Neural progenitor cell (in vitro differentiated cells): Measurements from ENCODE around the gene ARFGAP3. TPM values are rescaled to one million over a fixed set of nuclear protein-coding genes. Genes with fewer than 3 reads are reported as not detected.
"Not testable (repeated sequence)": the region's sequence is repeated elsewhere in the genome, so short reads cannot be mapped to it uniquely, and the experiment has no call there.

Experiments
- DNase-seq: peaks from one replicate; pipeline ENCODE4 v3.0.0-alpha.2; 2016; ENCODE audit warnings: low spot score
- H2AFZ ChIP-seq: fragments of 200-600 bp; sonication (generic); replicated peaks from 2 replicates; pipeline ENCODE4 v1.6.1; 2016; ENCODE audit warnings: antibody characterized with exemption
- H3F3A ChIP-seq: fragments of 200-600 bp; sonication (generic); 2 replicates; pipeline ENCODE4 v1.6.1; 2016; ENCODE audit warnings: antibody characterized with exemption, low read depth
- H3K27ac ChIP-seq: fragments of 200-600 bp; sonication (generic); 2 replicates; pipeline ENCODE4 v1.5.1; 2016; ENCODE audit warnings: mild to moderate bottlenecking
- H3K27me3 ChIP-seq: fragments of 200-600 bp; sonication (generic); 2 replicates; pipeline ENCODE4 v1.6.1; 2016; ENCODE audit warnings: mild to moderate bottlenecking, moderate library complexity
- H3K36me3 ChIP-seq: fragments of 200-600 bp; sonication (generic); 2 replicates; pipeline ENCODE4 v1.5.1; 2016
- H3K4me1 ChIP-seq: fragments of 200-600 bp; sonication (generic); 2 replicates; pipeline ENCODE4 v1.6.1; 2016; ENCODE audit warnings: mixed run types
- H3K4me2 ChIP-seq: fragments of 200-600 bp; sonication (generic); 2 replicates; pipeline ENCODE4 v1.6.1; 2016
- H3K4me3 ChIP-seq: fragments of 200-600 bp; sonication (generic); 2 replicates; pipeline ENCODE4 v1.5.1; 2016
- H3K79me2 ChIP-seq: fragments of 200-600 bp; sonication (generic); 2 replicates; pipeline ENCODE4 v1.6.1; 2016; ENCODE audit warnings: low read depth
- H3K9ac ChIP-seq: fragments of 200-600 bp; sonication (generic); 2 replicates; pipeline ENCODE4 v1.6.1; 2016
- H3K9me3 ChIP-seq: fragments of 200-600 bp; sonication (generic); 2 replicates; pipeline ENCODE4 v1.5.1; 2016; ENCODE audit warnings: low read depth
- H4K20me1 ChIP-seq: fragments of 200-600 bp; sonication (generic); 2 replicates; pipeline ENCODE4 v1.6.1; 2016; ENCODE audit warnings: low read depth
- H3K27ac Mint-ChIP-seq: 3 replicates; pipeline ENCODE4 v1.8.0; 2021; ENCODE audit warnings: mixed read lengths
- H3K27me3 Mint-ChIP-seq: 2 replicates; pipeline ENCODE4 v1.8.0; 2022; ENCODE audit warnings: low read depth, mild to moderate bottlenecking, inconsistent platforms, moderate library complexity, mixed read lengths; ENCODE audit not compliant: insufficient read depth
- H3K36me3 Mint-ChIP-seq: 3 replicates; pipeline ENCODE4 v1.8.0; 2021; ENCODE audit warnings: mixed read lengths
- H3K4me1 Mint-ChIP-seq: 3 replicates; pipeline ENCODE4 v1.8.0; 2021; ENCODE audit warnings: mixed read lengths
- H3K4me3 Mint-ChIP-seq: 3 replicates; pipeline ENCODE4 v1.8.0; 2021; ENCODE audit warnings: mild to moderate bottlenecking, moderate library complexity, mixed read lengths
- H3K9me3 Mint-ChIP-seq: 3 replicates; pipeline ENCODE4 v1.8.0; 2020; ENCODE audit warnings: mixed read lengths
- CTCF ChIP-seq: fragments of 200-600 bp; sonication (generic); IDR thresholded peaks from 2 replicates; pipeline ENCODE4 v1.5.1; 2017; ENCODE audit warnings: antibody characterized with exemption, mild to moderate bottlenecking
- EZH2 ChIP-seq: fragments of 200-600 bp; sonication (generic); IDR thresholded peaks from 2 replicates; pipeline ENCODE4 v1.6.1; 2017; ENCODE audit warnings: antibody characterized with exemption, mild to moderate bottlenecking, moderate library complexity
- EZH2phosphoT487 ChIP-seq: fragments of 200-600 bp; sonication (generic); IDR thresholded peaks from 2 replicates; pipeline ENCODE4 v1.6.1; 2017; ENCODE audit warnings: antibody characterized with exemption
- total RNA-seq: library from RNA; depleted of rRNA; stranded (reverse); fragments of >200 nt; gene quantifications from 2 replicates; pipeline ENCODE4 v1.2.3, GENCODE V29; 2015; ENCODE audit warnings: low replicate concordance

The ARFGAP3 gene
- total RNA-seq, 1 donor from 2014 or later = 53.9 TPM

- Histone ChIP-seq H3K36me3 (no peaks in the 10 kb centered on the region), H3K4me2 (no peak overlapping the region), H2AFZ (no peak overlapping the region), H4K20me1 (no peaks in the 10 kb centered on the region), H3K9me3 (no peaks in the 10 kb centered on the region), H3K27me3 (no peaks in the 10 kb centered on the region), H3K79me2 (no peaks in the 10 kb centered on the region), H3K4me3 (no peak overlapping the region), H3K4me1 (no peaks in the 10 kb centered on the region), H3K27ac (no peak overlapping the region), H3K9ac (no peak overlapping the region), H3F3A (no peaks in the 10 kb centered on the region)
- peaks cover 1% of the 10 kb centered on the region for H3K4me1 Mint-ChIP-seq
- peaks cover 2% of the 10 kb centered on the region for H3K27me3 Mint-ChIP-seq
- H3K4me3 Mint-ChIP-seq = no peak overlapping the region
- no peaks in the 10 kb centered on the region for H3K9me3 Mint-ChIP-seq
- no peak overlapping the region for H3K27ac Mint-ChIP-seq
- no peak for DNase-seq
- no peaks in the 10 kb centered on the region for H3K36me3 Mint-ChIP-seq
- TF ChIP-seq EZH2 (no peak), EZH2phosphoT487 (no peak), CTCF (no peak)
These were observed 70.3 kb downstream of the ARFGAP3 start for GRCh38 chr22:42786606-42787356.

- TF ChIP-seq CTCF (no peak), EZH2phosphoT487 (no peak), EZH2 (no peak)
- peaks cover 2% of the 10 kb centered on the region for H3K4me1 Mint-ChIP-seq
- no peaks in the 10 kb centered on the region for H4K20me1 ChIP-seq
- H3K79me2 ChIP-seq = no peaks in the 10 kb centered on the region
- no peak overlapping the region for H3K4me2 ChIP-seq
- no peak overlapping the region for H2AFZ ChIP-seq
- H3K4me1 ChIP-seq = no peaks in the 10 kb centered on the region
- H3K4me3 Mint-ChIP-seq = no peak overlapping the region
- no peaks in the 10 kb centered on the region for H3K36me3 Mint-ChIP-seq
- H3K9me3 ChIP-seq = no peaks in the 10 kb centered on the region
- H3K9me3 Mint-ChIP-seq = no peaks in the 10 kb centered on the region
- no peaks in the 10 kb centered on the region for H3K27me3 Mint-ChIP-seq
- no peak overlapping the region for H3K27ac ChIP-seq
- DNase-seq = no peak
- no peaks in the 10 kb centered on the region for H3K27me3 ChIP-seq
- H3K27ac Mint-ChIP-seq = no peak overlapping the region
- no peak overlapping the region for H3K4me3 ChIP-seq
- no peaks in the 10 kb centered on the region for H3F3A ChIP-seq
- no peaks in the 10 kb centered on the region for H3K36me3 ChIP-seq
- H3K9ac ChIP-seq = no peak overlapping the region
These were observed 71.2 kb downstream of the ARFGAP3 start for GRCh38 chr22:42785706-42786499.

- not testable (repeated sequence) for H3K4me3 ChIP-seq, H3K4me1 ChIP-seq, H3K27me3 Mint-ChIP-seq, H3K4me3 Mint-ChIP-seq, H3K4me2 ChIP-seq, H3K79me2 ChIP-seq, H2AFZ ChIP-seq, H3K9me3 Mint-ChIP-seq, H4K20me1 ChIP-seq, H3K9ac ChIP-seq, DNase-seq, H3K27ac ChIP-seq, H3K27me3 ChIP-seq, H3K4me1 Mint-ChIP-seq, H3K36me3 Mint-ChIP-seq, H3K9me3 ChIP-seq, H3K27ac Mint-ChIP-seq, H3F3A ChIP-seq, H3K36me3 ChIP-seq
These were observed 74.8 kb downstream of the ARFGAP3 start for GRCh38 chr22:42782306-42782705.

- no peaks in the 10 kb centered on the region for H3K9me3 Mint-ChIP-seq
- Histone ChIP-seq H3K4me2 (no peak overlapping the region), H3K27me3 (no peaks in the 10 kb centered on the region), H3K9ac (no peak overlapping the region), H3K27ac (no peak overlapping the region), H3K4me1 (peaks cover 2% of the 10 kb centered on the region), H4K20me1 (no peaks in the 10 kb centered on the region), H3K36me3 (no peaks in the 10 kb centered on the region), H2AFZ (no peak overlapping the region), H3K9me3 (no peaks in the 10 kb centered on the region), H3K4me3 (no peak overlapping the region), H3F3A (no peaks in the 10 kb centered on the region), H3K79me2 (no peaks in the 10 kb centered on the region)
- TF ChIP-seq EZH2 (no peak), EZH2phosphoT487 (no peak), CTCF (peak; percentile 97)
- DNase-seq = peak; percentile 91
- H3K4me3 Mint-ChIP-seq = no peak overlapping the region
- peaks cover 2% of the 10 kb centered on the region for H3K27me3 Mint-ChIP-seq
- no peak overlapping the region for H3K27ac Mint-ChIP-seq
- H3K36me3 Mint-ChIP-seq = no peaks in the 10 kb centered on the region
- peaks cover 2% of the 10 kb centered on the region for H3K4me1 Mint-ChIP-seq
These were observed 77.0 kb downstream of the ARFGAP3 start for GRCh38 chr22:42780070-42780540.
